SK-N-SH (cell line): ENCODE results near the gene LMBR1. TPM values are rescaled to one million over a fixed set of nuclear protein-coding genes. Genes with fewer than 3 reads are reported as not detected.

Experiments used
- CTCF ChIA-PET: fragments of 300-600, 350-600 bp; formaldehyde crosslinking; extraction: SDS; loops from one replicate; lab custom pipeline; 2021; lab: Yijun Ruan, JAX
- POLR2A ChIA-PET: fragments of 350-600 bp; sonication (Branson Sonifier 250); formaldehyde crosslinking; extraction: SDS; loops from one replicate; lab custom pipeline; 2020; ENCODE audit warnings: antibody characterized with exemption, inconsistent platforms; lab: Yijun Ruan, JAX
- DNase-seq: peaks from one replicate; pipeline ENCODE4 v3.0.0; 2012
- H2AFZ ChIP-seq: fragments of 200-600 bp; sonication (generic); 2 replicates; pipeline ENCODE4 v1.8.1; 2016; ENCODE audit warnings: antibody characterized with exemption, mild to moderate bottlenecking, low read depth
- H3F3A ChIP-seq: fragments of 200-600 bp; sonication (generic); replicated peaks from 2 replicates; pipeline ENCODE3; 2016; ENCODE audit warnings: antibody characterized with exemption, mild to moderate bottlenecking; ENCODE audit not compliant: insufficient read depth
- H3K27ac ChIP-seq, 2 experiments: fragments of 200-500 bp in 1 of 2; fragments of 200-600 bp in 1 of 2; sonication (Bioruptor generic) in 1 of 2; sonication (generic), shearing (Covaris generic) in 1 of 2; 2 replicates each; pipeline versions ENCODE4 v1.5.1 to v1.6.1; 2014 to 2016; ENCODE audit warnings: low read depth in 2 of 2, inconsistent platforms in 1 of 2, low read length in 1 of 2, mild to moderate bottlenecking in 1 of 2, mixed read lengths in 1 of 2
- H3K27me3 ChIP-seq: fragments of 200-600 bp; sonication (generic), shearing (Covaris generic); 2 replicates; pipeline ENCODE4 v1.6.1; 2016; ENCODE audit warnings: mixed run types; ENCODE audit not compliant: insufficient read depth
- H3K36me3 ChIP-seq, 2 experiments: fragments of 200-500 bp in 1 of 2; fragments of 200-600 bp in 1 of 2; sonication (Bioruptor generic) in 1 of 2; sonication (generic) in 1 of 2; replicated peaks in 1 of 2; 2 replicates each; pipeline versions ENCODE3 to v1.5.1; 2014 to 2016; ENCODE audit warnings: low read length in 1 of 2, mild to moderate bottlenecking in 1 of 2; ENCODE audit not compliant: insufficient read depth in 2 of 2, control insufficient read depth in 1 of 2
- H3K4me1 ChIP-seq, 2 experiments: fragments of 200-500 bp in 1 of 2; fragments of 200-600 bp in 1 of 2; sonication (Bioruptor generic) in 1 of 2; sonication (generic), shearing (Covaris generic) in 1 of 2; 2 replicates each; pipeline versions ENCODE4 v1.5.1 to v1.6.1; 2014 to 2016; ENCODE audit warnings: low read depth in 1 of 2, low read length in 1 of 2, mixed run types in 1 of 2; ENCODE audit not compliant: insufficient read depth in 2 of 2, control insufficient read depth in 1 of 2
- H3K4me2 ChIP-seq: fragments of 200-600 bp; sonication (generic), shearing (Covaris generic); 2 replicates; pipeline ENCODE4 v1.6.1; 2017; ENCODE audit warnings: mixed run types
- H3K4me3 ChIP-seq, 2 experiments: fragments of 200-500 bp in 1 of 2; fragments of 200-600 bp in 1 of 2; sonication (Bioruptor generic) in 1 of 2; sonication (generic), shearing (Covaris generic) in 1 of 2; 2 replicates each; pipeline versions ENCODE4 v1.5.1 to v1.8.1; 2014 to 2016; ENCODE audit warnings: low read depth in 2 of 2, inconsistent platforms in 1 of 2, low read length in 1 of 2, mild to moderate bottlenecking in 1 of 2, mixed read lengths in 1 of 2, moderate library complexity in 1 of 2
- H3K79me2 ChIP-seq: fragments of 200-600 bp; sonication (generic); 2 replicates; pipeline ENCODE4 v1.8.1; 2017; ENCODE audit warnings: mild to moderate bottlenecking; ENCODE audit not compliant: insufficient read depth
- H3K9ac ChIP-seq: fragments of 200-600 bp; sonication (generic); 2 replicates; pipeline ENCODE4 v1.6.1; 2017; ENCODE audit warnings: mixed run types
- H3K9me2 ChIP-seq: fragments of 200-600 bp; sonication (generic); 2 replicates; pipeline ENCODE4 v1.6.1; 2017; ENCODE audit warnings: mixed run types
- H3K9me3 ChIP-seq: fragments of 200-600 bp; sonication (generic); 2 replicates; pipeline ENCODE4 v1.6.1; 2017; ENCODE audit warnings: mixed run types, mild to moderate bottlenecking, moderate library complexity
- H4K20me1 ChIP-seq: fragments of 200-600 bp; sonication (generic); 2 replicates; pipeline ENCODE4 v1.6.1; 2017; ENCODE audit warnings: mild to moderate bottlenecking, mixed run types; ENCODE audit not compliant: insufficient read depth
- CHD2 ChIP-seq: fragments of 150-350 bp; IDR thresholded peaks from 2 replicates; pipeline ENCODE4 v1.6.1; 2018; ENCODE audit warnings: low read length; ENCODE audit not compliant: partially characterized antibody
- CTCF ChIP-seq: fragments of 200-600 bp; sonication (generic); IDR thresholded peaks from 2 replicates; pipeline ENCODE4 v1.6.1; 2017; ENCODE audit warnings: antibody characterized with exemption, mild to moderate bottlenecking, moderate library complexity
- FOSL2 ChIP-seq: IDR thresholded peaks from 2 replicates; pipeline ENCODE4 v1.4.0; 2012; ENCODE audit warnings: low read depth, mild to moderate bottlenecking, moderate library complexity, borderline replicate concordance
- FOXM1 ChIP-seq: IDR thresholded peaks from 2 replicates; pipeline ENCODE4 v1.4.0; 2012; ENCODE audit warnings: low read depth, mild to moderate bottlenecking
- GATA2 ChIP-seq: sonication (generic); formaldehyde crosslinking; IDR thresholded peaks from 2 replicates; pipeline ENCODE4 v1.5.0; 2020; ENCODE audit warnings: mild to moderate bottlenecking, missing genetic modification reagents
- MEF2A ChIP-seq: IDR thresholded peaks from 2 replicates; pipeline ENCODE4 v1.4.0; 2012; ENCODE audit warnings: low read depth, borderline replicate concordance
- NRF1 ChIP-seq: IDR thresholded peaks from 2 replicates; pipeline ENCODE4 v1.6.1; 2012; ENCODE audit warnings: low read depth, mild to moderate bottlenecking, low read length
- RAD21 ChIP-seq: IDR thresholded peaks from 2 replicates; pipeline ENCODE4 v1.6.1; 2012; ENCODE audit warnings: mild to moderate bottlenecking, low read length
- RFX5 ChIP-seq: IDR thresholded peaks from 2 replicates; pipeline ENCODE4 v1.6.1; 2012; ENCODE audit warnings: mild to moderate bottlenecking, improper control_type of control experiment, low read length
- SMC3 ChIP-seq: IDR thresholded peaks from 2 replicates; pipeline ENCODE4 v1.6.1; 2012; ENCODE audit warnings: low read depth, low read length, improper control_type of control experiment
- TAF1 ChIP-seq: IDR thresholded peaks from 2 replicates; pipeline ENCODE4 v1.6.1; 2012; ENCODE audit warnings: low read depth, mild to moderate bottlenecking, low read length, moderate library complexity, borderline replicate concordance
- TCF12 ChIP-seq: IDR thresholded peaks from 2 replicates; pipeline ENCODE4 v1.4.0; 2012
- USF1 ChIP-seq: IDR thresholded peaks from 2 replicates; pipeline ENCODE4 v1.4.0; 2012; ENCODE audit warnings: low read depth, borderline replicate concordance
- USF2 ChIP-seq: fragments of 150-350 bp; IDR thresholded peaks from 2 replicates; pipeline ENCODE4 v1.6.1; 2017; ENCODE audit warnings: antibody characterized with exemption, low read length, low read depth, borderline replicate concordance
- WGBS: methylation state at CpG from one replicate; pipeline ENCODE4 v1.1.6; 2017; ENCODE audit warnings: low lambda C conversion rate; 5-methylcytosine and 5-hydroxymethylcytosine counted together
- polyA plus RNA-seq, 3 experiments: library from polyadenylated mRNA; depleted of rRNA; stranded (reverse); fragments of >200 nt; gene quantifications; 2 replicates each; pipeline ENCODE4 v1.2.3, GENCODE V29; 2012
- TF ChIP-seq, protein P1 (sequence below): fragments of 150-350 bp; IDR thresholded peaks from 2 replicates; pipeline ENCODE4 v1.6.1; 2016; ENCODE audit warnings: mild to moderate bottlenecking, low read depth, low read length
- TF ChIP-seq, protein P2 (sequence below): IDR thresholded peaks from 2 replicates; pipeline ENCODE4 v1.4.0; 2012; ENCODE audit warnings: low read depth

The LMBR1 gene
- polyA plus RNA-seq, 1 of the 3 experiments (the other 2 are of a cell fraction) = 24.6 TPM

DNA sequence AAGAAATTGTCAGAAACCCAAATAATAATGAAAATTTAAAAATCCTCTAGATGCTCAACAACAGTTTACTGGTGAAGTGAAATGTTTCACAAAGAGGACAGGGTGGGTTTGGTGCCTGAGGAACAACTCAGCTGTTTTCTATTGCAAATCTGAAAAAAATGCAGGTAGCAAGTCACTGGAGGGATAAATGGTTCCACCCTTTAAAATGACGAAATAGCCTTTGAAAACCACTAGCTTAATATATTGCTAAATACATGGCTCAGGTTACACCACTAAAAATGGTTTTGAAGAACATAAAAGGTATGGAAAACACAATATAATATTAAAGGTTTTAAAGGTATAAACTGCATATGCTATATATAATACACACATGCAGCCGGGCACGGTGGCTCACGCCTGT, 69.5 kb downstream of the LMBR1 start:
- ChIA-PET POLR2A (no interaction called here), CTCF (interaction anchor here (1.5 to 3.6 kb wide), 2 partner anchors 59 to 1018 kb away, joined by 4 to 13 read pairs; no protein-coding TSS in a partner anchor)
- 93% methylated on average over 4 of the region's 4 CpGs for WGBS
- Histone ChIP-seq H3K9ac (no peak overlapping the region), H3K4me1 (peaks cover 0 to 9% of the 10 kb centered on the region in 2 experiments; a peak in 1 of 4 replicates), H3K9me2 (no peaks in the 10 kb centered on the region), H3K4me3 (no peak overlapping the region), H3K4me2 (no peak overlapping the region), H2AFZ (no peak overlapping the region), H3K27me3 (no peaks in the 10 kb centered on the region), H3K27ac (no peak overlapping the region), H3F3A (peaks cover 6% of the 10 kb centered on the region), H3K36me3 (peaks cover 7 to 14% of the 10 kb centered on the region in 2 experiments), H4K20me1 (no peaks in the 10 kb centered on the region)
- no peak for DNase-seq
- TF ChIP-seq, protein P1, sequence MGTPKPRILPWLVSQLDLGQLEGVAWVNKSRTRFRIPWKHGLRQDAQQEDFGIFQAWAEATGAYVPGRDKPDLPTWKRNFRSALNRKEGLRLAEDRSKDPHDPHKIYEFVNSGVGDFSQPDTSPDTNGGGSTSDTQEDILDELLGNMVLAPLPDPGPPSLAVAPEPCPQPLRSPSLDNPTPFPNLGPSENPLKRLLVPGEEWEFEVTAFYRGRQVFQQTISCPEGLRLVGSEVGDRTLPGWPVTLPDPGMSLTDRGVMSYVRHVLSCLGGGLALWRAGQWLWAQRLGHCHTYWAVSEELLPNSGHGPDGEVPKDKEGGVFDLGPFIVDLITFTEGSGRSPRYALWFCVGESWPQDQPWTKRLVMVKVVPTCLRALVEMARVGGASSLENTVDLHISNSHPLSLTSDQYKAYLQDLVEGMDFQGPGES = no peak
- TF ChIP-seq USF1 (no peak), RAD21 (no peak), RFX5 (no peak), GATA2 (CRISPR knock-in tag) (no peak), SMC3 (no peak), MEF2A (no peak), CTCF (no peak), USF2 (no peak), TCF12 (no peak), FOSL2 (no peak), FOXM1 (no peak), CHD2 (no peak), TAF1 (no peak), NRF1 (no peak)
- TF ChIP-seq, protein P2, sequence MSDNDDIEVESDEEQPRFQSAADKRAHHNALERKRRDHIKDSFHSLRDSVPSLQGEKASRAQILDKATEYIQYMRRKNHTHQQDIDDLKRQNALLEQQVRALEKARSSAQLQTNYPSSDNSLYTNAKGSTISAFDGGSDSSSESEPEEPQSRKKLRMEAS = no peak
- TF ChIP-seq, all 33 proteins: peak for 0
- Histone ChIP-seq H3K79me2 (no peaks in the 10 kb centered on the region), H3K9me3 (no peaks in the 10 kb centered on the region)
